Calu3 (cell line): Measurements from ENCODE around the gene MGAT2. TPM values are rescaled to one million over a fixed set of nuclear protein-coding genes. Genes with fewer than 3 reads are reported as not detected.
"Not testable (repeated sequence)": the region's sequence is repeated elsewhere in the genome, so short reads cannot be mapped to it uniquely, and the experiment has no call there.

ENCODE experiments used
- BruUV-seq: library from RNA; stranded (reverse); fragments of 400-500 nt; replicated peaks from 2 replicates; lab custom pipeline; 2021; lab: Mats Ljungman, UMichigan
- CTCF ChIA-PET: fragments of 300-600 bp; sonication (Branson Sonifier 250); formaldehyde crosslinking; loops from one replicate; lab custom pipeline; 2022; ENCODE audit warnings: antibody characterized with exemption; lab: Charles Lee
- DNase-seq: peaks from one replicate; pipeline ENCODE4 v3.0.0; 2022
- H3K27ac Mint-ChIP-seq: one replicate; pipeline ENCODE4 v1.8.0; 2022; ENCODE audit warnings: mixed read lengths; ENCODE audit not compliant: unreplicated experiment
- H3K27me3 Mint-ChIP-seq: one replicate; pipeline ENCODE4 v1.8.0; 2022; ENCODE audit warnings: mixed read lengths; ENCODE audit not compliant: unreplicated experiment
- H3K36me3 Mint-ChIP-seq: one replicate; pipeline ENCODE4 v1.8.0; 2022; ENCODE audit warnings: mild to moderate bottlenecking, moderate library complexity, mixed read lengths; ENCODE audit not compliant: insufficient read depth, unreplicated experiment
- H3K4me1 Mint-ChIP-seq: one replicate; pipeline ENCODE4 v1.8.0; 2022; ENCODE audit warnings: mild to moderate bottlenecking, low read depth, mixed read lengths; ENCODE audit not compliant: unreplicated experiment
- H3K4me3 Mint-ChIP-seq: one replicate; pipeline ENCODE4 v1.8.0; 2022; ENCODE audit warnings: mild to moderate bottlenecking, low read depth, moderate library complexity, mixed read lengths; ENCODE audit not compliant: unreplicated experiment
- H3K9me3 Mint-ChIP-seq: one replicate; pipeline ENCODE4 v1.8.0; 2022; ENCODE audit warnings: low read depth, mixed read lengths; ENCODE audit not compliant: unreplicated experiment
- intact Hi-C: fragments of 100-400 bp; cut with micrococcal nuclease; formaldehyde crosslinking; loops from one replicate; pipeline ENCODE4 v1.10.0; 2022; ENCODE audit not compliant: unreplicated experiment
- total RNA-seq: library from RNA; stranded (reverse); gene quantifications from 2 replicates; pipeline ENCODE4 v1.2.3, GENCODE V29; 2022
- TF ChIP-seq, protein P1 (sequence below): fragments of 200-600 bp; IDR thresholded peaks from one replicate; pipeline ENCODE4 v1.8.0; 2022; ENCODE audit warnings: antibody characterized with exemption; ENCODE audit not compliant: unreplicated experiment

The MGAT2 gene
- total RNA-seq, 1 experiment from 2014 or later: 39.3 TPM

DNA sequence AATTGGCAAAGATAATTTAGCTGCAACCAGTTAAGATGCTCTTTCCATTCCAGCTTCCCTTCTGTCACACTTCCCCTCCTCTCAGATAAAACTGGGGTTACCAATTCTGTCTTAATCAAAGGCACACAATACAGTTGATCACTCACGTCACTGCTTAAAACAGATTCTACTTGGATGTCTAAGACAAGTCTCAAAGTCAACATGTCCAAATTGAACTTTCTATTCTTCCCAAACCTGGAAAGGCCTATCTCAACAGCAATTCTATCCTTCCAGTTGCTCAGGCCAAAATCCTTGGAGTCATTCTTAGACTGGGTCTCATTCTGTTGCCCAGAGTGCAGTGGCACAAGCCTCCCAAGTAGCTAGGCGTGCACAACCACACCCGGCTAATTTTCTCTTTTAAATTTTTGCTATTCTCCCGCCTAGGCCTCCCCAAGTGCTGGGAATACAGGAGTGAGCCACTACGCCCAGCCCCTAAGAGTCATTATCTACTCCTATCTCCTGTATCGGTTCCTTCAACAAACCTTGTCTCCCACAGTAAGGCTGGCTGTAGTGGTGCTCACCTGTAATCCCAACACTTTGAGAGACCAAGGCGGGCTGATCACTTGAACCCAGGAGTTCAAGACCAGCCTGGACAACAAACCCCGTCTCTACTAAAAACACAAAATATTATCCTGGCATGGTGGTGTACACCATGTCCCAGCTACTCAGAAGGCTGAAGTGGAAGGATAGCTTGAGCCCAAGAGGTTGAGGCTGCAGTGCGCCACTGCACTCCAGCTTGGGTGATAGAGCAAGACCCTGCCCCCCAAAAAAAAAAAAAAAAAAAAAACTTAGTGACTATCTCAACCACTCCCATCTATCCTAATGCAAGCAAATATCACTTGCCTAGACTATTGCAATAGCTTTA lies 39.1 kb upstream of the MGAT2 start:
- Mint-ChIP-seq H3K27me3 (no peaks in the 10 kb centered on the region), H3K4me1 (peaks cover 33% of the 10 kb centered on the region), H3K4me3 (peak overlapping the region; percentile 13), H3K27ac (peak overlapping the region; percentile 32), H3K36me3 (peaks cover 75% of the 10 kb centered on the region), H3K9me3 (no peaks in the 10 kb centered on the region)
- CTCF ChIA-PET: no interaction called here
- intact Hi-C loops: no loop called here
- DNase-seq: no peak
- no TSS peak for BruUV-seq
- TF ChIP-seq, protein P1, sequence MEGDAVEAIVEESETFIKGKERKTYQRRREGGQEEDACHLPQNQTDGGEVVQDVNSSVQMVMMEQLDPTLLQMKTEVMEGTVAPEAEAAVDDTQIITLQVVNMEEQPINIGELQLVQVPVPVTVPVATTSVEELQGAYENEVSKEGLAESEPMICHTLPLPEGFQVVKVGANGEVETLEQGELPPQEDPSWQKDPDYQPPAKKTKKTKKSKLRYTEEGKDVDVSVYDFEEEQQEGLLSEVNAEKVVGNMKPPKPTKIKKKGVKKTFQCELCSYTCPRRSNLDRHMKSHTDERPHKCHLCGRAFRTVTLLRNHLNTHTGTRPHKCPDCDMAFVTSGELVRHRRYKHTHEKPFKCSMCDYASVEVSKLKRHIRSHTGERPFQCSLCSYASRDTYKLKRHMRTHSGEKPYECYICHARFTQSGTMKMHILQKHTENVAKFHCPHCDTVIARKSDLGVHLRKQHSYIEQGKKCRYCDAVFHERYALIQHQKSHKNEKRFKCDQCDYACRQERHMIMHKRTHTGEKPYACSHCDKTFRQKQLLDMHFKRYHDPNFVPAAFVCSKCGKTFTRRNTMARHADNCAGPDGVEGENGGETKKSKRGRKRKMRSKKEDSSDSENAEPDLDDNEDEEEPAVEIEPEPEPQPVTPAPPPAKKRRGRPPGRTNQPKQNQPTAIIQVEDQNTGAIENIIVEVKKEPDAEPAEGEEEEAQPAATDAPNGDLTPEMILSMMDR: no peak

DNA sequence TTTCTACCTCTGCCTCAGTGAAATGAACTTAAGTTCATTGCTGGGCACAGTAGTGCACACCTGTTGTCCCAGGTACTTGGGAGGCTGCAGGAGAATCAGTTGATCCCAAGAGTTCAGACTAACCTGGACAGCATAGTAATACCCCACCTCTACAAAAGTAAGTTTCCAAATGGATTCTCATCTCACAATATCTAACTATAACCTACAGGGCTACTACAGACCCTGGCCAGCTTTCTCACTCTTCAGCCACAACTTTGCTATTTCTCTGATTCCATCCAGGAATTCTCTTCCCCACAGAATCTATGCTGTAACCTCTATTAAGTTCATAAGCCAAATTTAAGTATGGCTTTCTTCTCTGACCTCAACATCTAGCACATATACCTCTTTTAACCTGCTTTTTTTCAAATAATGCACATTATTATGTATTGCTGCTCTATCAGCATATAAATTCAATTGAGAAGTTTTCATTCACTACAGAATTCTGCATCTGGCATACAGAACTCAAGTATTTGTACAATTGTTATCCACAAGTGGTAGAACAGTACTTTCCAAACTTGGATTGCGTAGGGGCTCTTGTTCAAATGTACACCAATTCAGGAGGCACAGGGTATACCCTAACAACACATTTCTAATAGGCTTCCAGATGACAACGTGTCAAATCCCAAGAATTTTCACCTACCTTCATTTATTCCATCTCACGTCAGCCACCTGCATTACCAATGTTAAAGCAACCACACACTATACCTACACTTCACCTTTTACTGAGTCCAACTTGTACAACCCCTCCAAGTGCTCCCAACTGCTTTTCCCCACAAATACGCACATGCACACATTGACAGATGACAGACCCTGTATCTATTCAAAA lies 38.3 kb upstream of the MGAT2 start:
- no TSS peak for BruUV-seq
- CTCF ChIA-PET: no interaction called here
- peaks cover 33% of the 10 kb centered on the region for H3K4me1 Mint-ChIP-seq
- H3K27me3 Mint-ChIP-seq: no peaks in the 10 kb centered on the region
- peaks cover 74% of the 10 kb centered on the region for H3K36me3 Mint-ChIP-seq
- no peak for DNase-seq
- TF ChIP-seq, protein P1: no peak
- no peaks in the 10 kb centered on the region for H3K9me3 Mint-ChIP-seq
- peak overlapping the region; percentile 13 for H3K4me3 Mint-ChIP-seq
- intact Hi-C loops: no loop called here
- H3K27ac Mint-ChIP-seq: peak overlapping the region; percentile 32

DNA sequence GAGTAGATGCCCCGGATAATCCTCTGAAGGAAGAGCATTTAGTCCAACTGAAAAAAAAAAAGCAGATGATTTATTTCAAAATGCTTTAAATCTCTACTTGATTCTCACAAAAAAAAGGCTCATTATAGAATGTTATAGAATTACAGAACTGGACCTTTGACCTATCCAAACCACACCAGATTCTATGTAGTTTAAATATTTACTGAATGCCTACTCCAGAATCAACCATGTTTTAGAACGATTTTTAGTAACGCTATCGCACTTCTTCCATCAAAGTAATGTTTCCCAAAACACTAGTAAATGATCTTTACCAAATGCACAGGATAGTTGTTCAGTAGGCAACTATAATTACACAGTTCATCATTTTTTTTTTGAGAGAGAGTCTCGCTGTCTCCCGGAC lies 37.0 kb upstream of the MGAT2 start:
- peaks cover 70% of the 10 kb centered on the region for H3K36me3 Mint-ChIP-seq
- H3K9me3 Mint-ChIP-seq: no peaks in the 10 kb centered on the region
- BruUV-seq: no TSS peak
- CTCF ChIA-PET: no interaction called here
- H3K4me1 Mint-ChIP-seq: peaks cover 33% of the 10 kb centered on the region
- no peak overlapping the region for H3K27ac Mint-ChIP-seq
- H3K4me3 Mint-ChIP-seq: peak overlapping the region; percentile 91
- intact Hi-C loops: no loop called here
- no peak for DNase-seq
- no peaks in the 10 kb centered on the region for H3K27me3 Mint-ChIP-seq
- TF ChIP-seq, protein P1: no peak

DNA sequence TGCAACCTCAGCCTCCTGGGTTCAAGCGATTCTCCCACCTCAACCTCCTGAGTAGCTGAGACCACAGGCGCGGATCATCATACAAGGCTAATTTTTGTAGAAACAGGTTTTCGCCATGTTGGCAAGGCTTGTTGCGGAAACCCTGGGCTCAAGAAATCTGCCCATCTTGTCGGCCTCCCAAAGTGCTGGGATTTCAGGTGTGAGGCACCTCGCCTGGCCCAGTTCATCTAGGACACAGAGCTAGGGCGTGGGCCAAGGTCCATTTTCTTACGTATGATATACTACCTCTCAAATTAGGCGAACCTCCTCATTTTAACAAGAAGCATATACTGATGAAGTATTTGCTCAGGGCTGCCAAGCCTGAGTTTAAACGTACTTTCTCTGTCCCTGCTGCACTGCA lies 36.5 kb upstream of the MGAT2 start:
- H3K27ac Mint-ChIP-seq: peak overlapping the region; percentile 98
- H3K4me1 Mint-ChIP-seq: peaks cover 33% of the 10 kb centered on the region
- DNase-seq: no peak
- CTCF ChIA-PET: interaction anchor here (0.9 kb wide), 1 partner anchor 122 kb away, joined by 3 read pairs; no protein-coding TSS in a partner anchor
- no TSS peak for BruUV-seq
- intact Hi-C loops: no loop called here
- peak overlapping the region; percentile 91 for H3K4me3 Mint-ChIP-seq
- H3K9me3 Mint-ChIP-seq: no peaks in the 10 kb centered on the region
- TF ChIP-seq, protein P1: no peak
- H3K27me3 Mint-ChIP-seq: no peaks in the 10 kb centered on the region
- peaks cover 70% of the 10 kb centered on the region for H3K36me3 Mint-ChIP-seq

DNA sequence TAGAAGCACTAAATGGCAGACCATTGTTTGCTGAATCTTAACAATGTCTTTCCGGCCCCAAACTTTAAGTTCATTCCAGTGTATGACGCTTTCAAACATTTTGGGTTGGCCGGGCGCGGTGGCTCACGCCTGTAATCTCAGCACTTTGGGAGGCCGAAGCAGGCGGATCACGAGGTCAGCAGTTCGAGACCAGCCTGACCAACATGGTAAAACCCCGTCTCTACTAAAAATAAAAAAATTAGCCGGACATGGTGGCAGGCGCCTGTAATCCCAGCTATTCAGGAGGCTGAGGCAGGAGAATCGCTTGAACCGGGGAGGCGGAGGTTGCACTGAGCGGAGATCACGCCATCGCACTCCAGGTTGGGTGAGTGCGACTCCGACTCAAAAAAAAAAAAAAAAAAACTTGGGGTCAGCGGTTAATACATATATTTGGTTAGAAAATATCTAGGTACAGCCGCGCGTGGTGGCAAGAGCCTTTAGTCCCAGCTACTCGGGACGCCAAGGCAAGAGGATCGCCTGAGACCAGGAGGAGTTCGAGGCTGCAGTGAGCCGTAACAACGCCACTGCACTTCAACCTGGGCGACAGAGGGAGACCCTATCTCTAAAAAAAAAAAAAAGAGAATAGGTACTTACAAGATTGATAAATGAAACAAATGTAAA lies 35.5 kb upstream of the MGAT2 start:
- intact Hi-C loops, BruUV-seq, H3K9me3 Mint-ChIP-seq, H3K27me3 Mint-ChIP-seq: not testable (repeated sequence)
- Mint-ChIP-seq H3K36me3 (peaks cover 67% of the 10 kb centered on the region), H3K4me3 (peak overlapping the region; percentile 91), H3K4me1 (peaks cover 30% of the 10 kb centered on the region), H3K27ac (peak overlapping the region; percentile 98)
- DNase-seq: peak; percentile 31
- CTCF ChIA-PET: interaction anchor here (0.9 kb wide), 1 partner anchor 123 kb away, joined by 3 read pairs; no protein-coding TSS in a partner anchor
